ENCODE data around the gene PDCD2.
"Not testable (repeated sequence)": the region's sequence is repeated elsewhere in the genome, so short reads cannot be mapped to it uniquely, and the experiment has no call there.

The PDCD2 gene

DNA sequence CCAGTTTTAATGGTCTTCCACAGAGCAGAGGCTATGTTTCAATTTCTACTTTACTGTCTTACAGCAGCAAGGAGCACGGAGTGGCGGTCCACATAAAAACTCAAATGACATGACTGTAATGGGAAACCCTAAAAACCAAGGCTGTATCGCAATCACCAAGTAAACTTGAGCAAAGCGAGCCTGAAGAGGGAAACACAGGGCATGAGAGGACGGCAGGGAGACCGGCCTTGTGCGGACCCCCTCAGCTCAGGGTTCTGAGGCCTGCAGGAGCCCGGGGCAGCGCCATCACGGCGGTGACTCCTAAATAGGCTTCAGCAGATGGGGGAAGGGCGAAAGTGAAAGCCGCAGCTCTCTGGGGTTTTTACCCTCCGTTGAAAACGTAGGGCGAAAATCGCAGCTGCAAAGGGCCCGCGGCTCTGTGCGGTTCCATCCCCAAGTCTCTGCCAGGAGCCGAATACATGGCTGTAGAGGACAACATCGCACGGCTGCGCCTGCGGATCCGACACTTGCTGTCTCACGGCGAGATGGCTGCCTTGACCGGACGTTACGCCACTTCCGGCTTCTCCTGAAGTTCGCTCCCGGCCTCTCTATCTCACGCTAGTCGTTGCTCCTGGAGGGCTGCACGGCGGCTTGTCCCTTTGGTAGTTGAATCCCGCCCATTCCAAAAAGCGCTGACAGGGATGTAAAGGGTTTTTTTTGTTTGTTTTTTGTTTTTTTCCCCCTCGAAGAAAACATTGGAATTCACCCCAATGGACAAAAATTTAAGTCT lies 31.5 kb downstream of the PDCD2 start, which contains the start of gene PSMB1:
Gene PSMB1 (minus strand): TSS at position 543 of the 769 bp plus-strand sequence. CDS start 65 bp downstream, at position 478.
- peak; percentile 92 for DNase-seq (ENCODE audit: low read depth, low spot score)

- no peak for DNase-seq (ENCODE audit: low read depth, low spot score)
Measured at GRCh38 chr6:170545405-170545804, 39.0 kb downstream of the PDCD2 start.

DNA sequence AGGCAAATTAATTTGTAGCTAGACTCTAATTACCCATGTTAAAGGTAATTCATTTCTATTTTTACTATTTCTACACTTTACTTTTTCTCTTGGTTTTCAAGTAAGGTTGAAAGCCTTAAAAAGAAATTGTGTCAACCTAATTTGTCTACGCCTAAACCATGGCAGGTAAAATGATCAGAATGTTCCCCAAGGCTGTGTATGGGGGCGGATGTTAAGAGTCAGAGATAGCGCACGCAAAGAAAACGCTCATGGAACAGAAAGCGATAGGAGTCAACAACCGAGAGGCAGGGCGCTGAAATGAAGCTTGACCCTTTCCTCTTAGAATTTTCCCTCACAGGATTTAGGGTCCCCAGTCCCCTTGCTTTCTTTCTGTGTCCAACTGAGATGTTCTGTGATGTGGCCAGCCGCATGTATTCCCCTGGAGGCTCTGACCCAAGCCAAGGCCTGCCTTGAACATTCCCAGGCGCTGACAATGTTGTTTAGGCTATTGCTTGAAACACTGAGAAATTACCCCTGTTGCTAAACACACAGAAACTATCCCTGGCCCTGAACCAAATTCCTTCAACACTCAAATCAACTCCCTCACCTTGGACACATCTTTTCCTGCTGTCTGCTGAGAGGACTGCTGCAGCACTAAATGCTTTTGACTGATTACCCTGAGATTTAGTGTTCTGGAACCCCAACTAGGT lies 42.3 kb downstream of the PDCD2 start:
- DNase-seq (ENCODE audit: low read depth, low spot score): no peak

- no peak for DNase-seq (ENCODE audit: low read depth, low spot score)
Measured at GRCh38 chr6:170537329-170537728, 47.1 kb downstream of the PDCD2 start.

GRCh38 chr6:170536671-170537070 lies 47.8 kb downstream of the PDCD2 start:
- DNase-seq (ENCODE audit: low read depth, low spot score): no peak

GRCh38 chr6:170535004-170535403 lies 49.4 kb downstream of the PDCD2 start:
- DNase-seq (ENCODE audit: low read depth, low spot score): no peak

- DNase-seq (ENCODE audit: low read depth, low spot score): no peak
Measured at GRCh38 chr6:170533792-170534191, 50.6 kb downstream of the PDCD2 start.

GRCh38 chr6:170532867-170533488 lies 51.5 kb downstream of the PDCD2 start:
- DNase-seq (ENCODE audit: low read depth, low spot score): no peak

DNA sequence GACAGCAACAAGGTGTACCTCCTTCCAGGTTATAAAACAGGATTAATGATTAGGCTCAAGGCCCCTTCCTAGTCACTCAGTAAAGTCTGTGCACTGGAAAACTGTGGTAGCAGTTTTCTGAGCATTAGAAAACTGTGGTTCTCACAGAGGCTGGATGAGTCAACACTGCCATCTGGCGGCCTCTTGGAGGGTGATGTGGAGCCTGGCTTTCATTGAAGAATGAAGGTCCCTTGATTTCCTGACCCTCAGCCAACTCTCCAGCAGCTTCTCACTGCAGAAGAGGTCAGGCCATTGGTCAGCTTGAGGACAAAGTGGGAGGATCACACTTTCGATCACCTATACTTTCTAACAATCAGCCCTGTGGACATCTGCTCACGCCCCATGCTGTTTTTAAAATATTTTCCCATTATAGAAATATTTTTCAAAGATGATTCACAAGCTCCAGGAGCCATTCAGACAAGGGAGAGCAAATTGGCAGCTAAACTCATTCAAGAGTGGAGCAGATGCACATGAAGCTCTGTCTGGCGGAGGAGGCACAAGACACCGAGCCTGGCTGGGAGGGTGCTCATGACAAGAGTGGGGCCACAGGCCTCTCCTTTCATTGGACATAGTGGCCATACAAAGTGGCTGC lies 54.5 kb downstream of the PDCD2 start:
- DNase-seq (ENCODE audit: low read depth, low spot score): no peak

DNA sequence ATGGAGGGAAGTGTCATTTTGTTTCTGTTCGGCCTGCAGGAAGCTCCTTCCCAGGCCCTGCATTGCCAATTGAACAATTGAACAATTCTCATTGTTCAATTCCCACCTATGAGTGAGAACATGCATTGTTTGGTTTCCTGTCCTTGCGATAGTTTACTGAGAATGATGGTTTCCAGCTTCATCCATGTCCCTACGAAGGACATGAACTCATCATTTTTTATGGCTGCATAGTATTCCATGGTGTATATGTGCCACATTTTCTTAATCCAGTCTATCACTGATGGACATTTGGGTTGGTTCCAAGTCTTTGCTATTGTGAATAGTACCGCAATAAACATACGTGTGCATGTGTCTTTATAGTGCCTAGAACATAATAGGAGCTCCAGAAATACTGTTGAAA lies 56.4 kb downstream of the PDCD2 start:
- DNase-seq (ENCODE audit: low read depth, low spot score): not testable (repeated sequence)

DNA sequence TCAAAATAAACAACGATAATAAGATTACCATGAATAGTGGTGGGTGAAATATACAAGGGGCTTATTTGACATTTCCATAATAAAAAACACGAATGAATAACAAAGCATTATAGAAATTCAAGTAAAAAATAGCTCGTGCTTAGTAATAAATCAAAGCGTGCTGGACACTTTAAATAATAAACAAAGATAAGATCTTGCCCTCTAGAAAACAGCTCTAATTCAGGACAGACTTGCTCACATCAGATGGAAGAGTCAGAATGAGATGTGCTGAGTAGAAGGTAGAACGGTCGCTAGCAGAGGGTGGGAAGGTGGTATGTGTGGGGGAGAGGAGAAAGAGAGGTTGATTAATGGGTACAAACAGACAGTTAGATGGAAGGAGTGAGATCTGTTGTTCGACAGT lies 58.6 kb downstream of the PDCD2 start:
- no peak for DNase-seq (ENCODE audit: low read depth, low spot score)
